Activated CD4-positive, alpha-beta T cell treated with anti-CD3 and anti-CD28 coated beads, Interleukin-2, amount 10 ng/mL, durations not matched to agents 24 days and 14 days (primary cell): Measurements from ENCODE around the gene NR2F1. TPM values are rescaled to one million over a fixed set of nuclear protein-coding genes. Genes with fewer than 3 reads are reported as not detected.
A peak's percentile ranks its signal among the peaks of the same experiment; 100 is the strongest.

Experiments
- DNase-seq: peaks from one replicate; pipeline ENCODE4 v3.0.0; 2022
- H3K27ac Mint-ChIP-seq: one replicate; pipeline ENCODE4 v1.8.0; 2022; ENCODE audit warnings: mild to moderate bottlenecking, mixed read lengths
- H3K27me3 Mint-ChIP-seq: one replicate; pipeline ENCODE4 v1.8.0; 2022; ENCODE audit warnings: mixed read lengths
- H3K36me3 Mint-ChIP-seq: one replicate; pipeline ENCODE4 v1.8.0; 2022; ENCODE audit warnings: low read depth, mild to moderate bottlenecking, mixed read lengths
- H3K4me1 Mint-ChIP-seq: one replicate; pipeline ENCODE4 v1.8.0; 2021; ENCODE audit warnings: mixed read lengths
- H3K4me3 Mint-ChIP-seq: one replicate; pipeline ENCODE4 v1.8.0; 2022; ENCODE audit warnings: mild to moderate bottlenecking, moderate library complexity, mixed read lengths
- H3K9me3 Mint-ChIP-seq: one replicate; pipeline ENCODE4 v1.8.0; 2021; ENCODE audit warnings: mixed read lengths
- intact Hi-C: fragments of 100-400 bp; cut with micrococcal nuclease; formaldehyde crosslinking; loops from one replicate; pipeline ENCODE4 v1.15.1; 2023
- total RNA-seq: library from RNA; stranded (reverse); gene quantifications from 2 replicates; pipeline ENCODE4 v1.2.3, GENCODE V29; 2022

The NR2F1 gene
- total RNA-seq, 1 donor from 2014 or later, result not detected

GRCh38 chr5:93573354-93574351 lies 9.4 kb upstream of the NR2F1 start:
- H3K36me3 Mint-ChIP-seq, result peaks cover 2% of the 10 kb centered on the region
- H3K4me1 Mint-ChIP-seq, result peaks cover 3% of the 10 kb centered on the region
- peaks cover 7% of the 10 kb centered on the region for H3K9me3 Mint-ChIP-seq
- DNase-seq, result no peak
- peak overlapping the region; percentile 63 for H3K27ac Mint-ChIP-seq
- peaks cover 87% of the 10 kb centered on the region for H3K27me3 Mint-ChIP-seq
- intact Hi-C loops, result loop anchor here (5.0 kb wide), 1 partner anchor 34 kb away; no protein-coding TSS in a partner anchor
- no peak overlapping the region for H3K4me3 Mint-ChIP-seq

GRCh38 chr5:93574491-93575305 lies 8.3 kb upstream of the NR2F1 start:
- H3K4me1 Mint-ChIP-seq, result peaks cover 3% of the 10 kb centered on the region
- H3K27ac Mint-ChIP-seq, result no peak overlapping the region
- H3K36me3 Mint-ChIP-seq, result peaks cover 2% of the 10 kb centered on the region
- H3K27me3 Mint-ChIP-seq, result peaks cover 80% of the 10 kb centered on the region
- DNase-seq, result no peak
- no peak overlapping the region for H3K4me3 Mint-ChIP-seq
- peaks cover 7% of the 10 kb centered on the region for H3K9me3 Mint-ChIP-seq
- intact Hi-C loops, result loop anchor here (5.0 kb wide), 1 partner anchor 33 kb away; no protein-coding TSS in a partner anchor

- peaks cover 9% of the 10 kb centered on the region for H3K4me1 Mint-ChIP-seq
- DNase-seq, result no peak
- peaks cover 2% of the 10 kb centered on the region for H3K36me3 Mint-ChIP-seq
- no peak overlapping the region for H3K4me3 Mint-ChIP-seq
- H3K27me3 Mint-ChIP-seq, result peaks cover 82% of the 10 kb centered on the region
- intact Hi-C loops, result no loop called here
- H3K27ac Mint-ChIP-seq, result no peak overlapping the region
- peaks cover 7% of the 10 kb centered on the region for H3K9me3 Mint-ChIP-seq
Observed at GRCh38 chr5:93575461-93576414, 7.3 kb upstream of the NR2F1 start.

- no peaks in the 10 kb centered on the region for H3K9me3 Mint-ChIP-seq
- intact Hi-C loops, result no loop called here
- peaks cover 73% of the 10 kb centered on the region for H3K27me3 Mint-ChIP-seq
- no peak overlapping the region for H3K4me3 Mint-ChIP-seq
- no peak overlapping the region for H3K27ac Mint-ChIP-seq
- H3K4me1 Mint-ChIP-seq, result peaks cover 8% of the 10 kb centered on the region
- DNase-seq, result no peak
- H3K36me3 Mint-ChIP-seq, result no peaks in the 10 kb centered on the region
Observed at GRCh38 chr5:93576994-93577853, 5.8 kb upstream of the NR2F1 start.

GRCh38 chr5:93577854-93578812 lies 4.9 kb upstream of the NR2F1 start:
- no peaks in the 10 kb centered on the region for H3K9me3 Mint-ChIP-seq
- H3K4me1 Mint-ChIP-seq, result peaks cover 8% of the 10 kb centered on the region
- peaks cover 65% of the 10 kb centered on the region for H3K27me3 Mint-ChIP-seq
- no peak overlapping the region for H3K4me3 Mint-ChIP-seq
- intact Hi-C loops, result no loop called here
- no peak for DNase-seq
- no peak overlapping the region for H3K27ac Mint-ChIP-seq
- no peaks in the 10 kb centered on the region for H3K36me3 Mint-ChIP-seq

GRCh38 chr5:93578813-93579691 lies 4.0 kb upstream of the NR2F1 start:
- H3K4me3 Mint-ChIP-seq, result no peak overlapping the region
- intact Hi-C loops, result no loop called here
- H3K27me3 Mint-ChIP-seq, result peaks cover 55% of the 10 kb centered on the region
- H3K36me3 Mint-ChIP-seq, result no peaks in the 10 kb centered on the region
- peaks cover 11% of the 10 kb centered on the region for H3K4me1 Mint-ChIP-seq
- DNase-seq, result peak; percentile 56
- no peaks in the 10 kb centered on the region for H3K9me3 Mint-ChIP-seq
- no peak overlapping the region for H3K27ac Mint-ChIP-seq

GRCh38 chr5:93579692-93580062 lies 3.3 kb upstream of the NR2F1 start:
- Mint-ChIP-seq H3K27me3 (peaks cover 49% of the 10 kb centered on the region), H3K4me3 (peak overlapping the region; percentile 39), H3K36me3 (no peaks in the 10 kb centered on the region), H3K27ac (no peak overlapping the region), H3K4me1 (peaks cover 11% of the 10 kb centered on the region), H3K9me3 (no peaks in the 10 kb centered on the region)
- intact Hi-C loops, result loop anchor here (2.0 to 5.0 kb wide), 3 partner anchors 27 to 1273 kb away; no protein-coding TSS in a partner anchor
- no peak for DNase-seq

- H3K4me3 Mint-ChIP-seq, result peak overlapping the region; percentile 79
- intact Hi-C loops, result loop anchor here (2.0 to 5.0 kb wide), 3 partner anchors 27 to 1272 kb away; no protein-coding TSS in a partner anchor
- H3K27ac Mint-ChIP-seq, result peak overlapping the region; percentile 37
- peaks cover 44% of the 10 kb centered on the region for H3K27me3 Mint-ChIP-seq
- peaks cover 11% of the 10 kb centered on the region for H3K4me1 Mint-ChIP-seq
- H3K36me3 Mint-ChIP-seq, result no peaks in the 10 kb centered on the region
- peak; percentile 68 for DNase-seq
- H3K9me3 Mint-ChIP-seq, result no peaks in the 10 kb centered on the region
Observed at GRCh38 chr5:93580063-93580926, 2.7 kb upstream of the NR2F1 start.

GRCh38 chr5:93580927-93581445 lies 2.0 kb upstream of the NR2F1 start, which contains the start of gene NR2F1-AS1:
Gene NR2F1-AS1 (minus strand): TSS chr5:93581219.
- Mint-ChIP-seq H3K27me3 (peaks cover 44% of the 10 kb centered on the region), H3K4me1 (peaks cover 14% of the 10 kb centered on the region), H3K4me3 (peak within 1 kb of the TSS; percentile 79), H3K27ac (peak within 1 kb of the TSS; percentile 37), H3K36me3 (no peaks in the 10 kb centered on the region), H3K9me3 (no peaks in the 10 kb centered on the region)
- intact Hi-C loops, result loop anchor here (1.0 to 5.0 kb wide), 5 partner anchors 26 to 1271 kb away; no protein-coding TSS in a partner anchor
- DNase-seq, result no peak

- intact Hi-C loops, result loop anchor here (5.0 kb wide), 1 partner anchor 1270 kb away; no protein-coding TSS in a partner anchor
- no peak overlapping the region for H3K27ac Mint-ChIP-seq
- no peaks in the 10 kb centered on the region for H3K36me3 Mint-ChIP-seq
- peaks cover 45% of the 10 kb centered on the region for H3K27me3 Mint-ChIP-seq
- H3K4me1 Mint-ChIP-seq, result peaks cover 14% of the 10 kb centered on the region
- H3K4me3 Mint-ChIP-seq, result no peak overlapping the region
- no peak for DNase-seq
- H3K9me3 Mint-ChIP-seq, result no peaks in the 10 kb centered on the region
Observed at GRCh38 chr5:93582167-93582462, 907 bp upstream of the NR2F1 start.
